ENCODE data around the gene NAP1L3. TPM values are rescaled to one million over a fixed set of nuclear protein-coding genes. Genes with fewer than 3 reads are reported as not detected.

The NAP1L3 gene
- total RNA-seq, 1 donor from 2014 or later: 7.0 TPM

DNA sequence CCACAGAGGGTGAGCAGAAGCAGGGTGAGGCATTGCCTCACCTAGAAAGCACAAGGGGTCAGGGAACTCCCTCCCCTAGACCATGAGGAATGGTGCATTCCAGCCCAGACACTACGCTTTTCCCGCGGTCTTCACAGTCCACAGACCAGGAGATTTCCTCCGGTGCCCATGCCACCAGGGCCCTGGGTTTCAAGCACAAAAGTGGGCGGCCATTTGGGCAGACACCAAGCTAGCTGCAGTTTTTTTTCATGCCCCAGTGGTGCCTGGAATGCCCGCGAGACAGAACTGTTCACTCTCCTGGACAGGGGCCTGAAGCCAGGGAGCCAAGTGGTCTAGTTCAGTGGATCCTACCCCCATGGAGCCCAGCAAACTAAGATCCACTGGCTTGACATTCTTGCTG is 12.8 kb downstream of the NAP1L3 start:
- Histone ChIP-seq H3K9me3 (replicated peaks) (no peaks in the 10 kb centered on the region), H3K4me1 (no peaks in the 10 kb centered on the region), H3K36me3 (no peaks in the 10 kb centered on the region), H3K27me3 (ENCODE audit: low read depth) (no peaks in the 10 kb centered on the region), H3K4me3 (no peak overlapping the region), H3K27ac (replicated peaks) (no peak overlapping the region)
- no peak for DNase-seq
- TF ChIP-seq, protein P1, sequence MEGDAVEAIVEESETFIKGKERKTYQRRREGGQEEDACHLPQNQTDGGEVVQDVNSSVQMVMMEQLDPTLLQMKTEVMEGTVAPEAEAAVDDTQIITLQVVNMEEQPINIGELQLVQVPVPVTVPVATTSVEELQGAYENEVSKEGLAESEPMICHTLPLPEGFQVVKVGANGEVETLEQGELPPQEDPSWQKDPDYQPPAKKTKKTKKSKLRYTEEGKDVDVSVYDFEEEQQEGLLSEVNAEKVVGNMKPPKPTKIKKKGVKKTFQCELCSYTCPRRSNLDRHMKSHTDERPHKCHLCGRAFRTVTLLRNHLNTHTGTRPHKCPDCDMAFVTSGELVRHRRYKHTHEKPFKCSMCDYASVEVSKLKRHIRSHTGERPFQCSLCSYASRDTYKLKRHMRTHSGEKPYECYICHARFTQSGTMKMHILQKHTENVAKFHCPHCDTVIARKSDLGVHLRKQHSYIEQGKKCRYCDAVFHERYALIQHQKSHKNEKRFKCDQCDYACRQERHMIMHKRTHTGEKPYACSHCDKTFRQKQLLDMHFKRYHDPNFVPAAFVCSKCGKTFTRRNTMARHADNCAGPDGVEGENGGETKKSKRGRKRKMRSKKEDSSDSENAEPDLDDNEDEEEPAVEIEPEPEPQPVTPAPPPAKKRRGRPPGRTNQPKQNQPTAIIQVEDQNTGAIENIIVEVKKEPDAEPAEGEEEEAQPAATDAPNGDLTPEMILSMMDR (IDR thresholded peaks at IDR 0.05; ENCODE audit: borderline replicate concordance): no peak
- intact Hi-C loops (cut with micrococcal nuclease): no loop called here

DNA sequence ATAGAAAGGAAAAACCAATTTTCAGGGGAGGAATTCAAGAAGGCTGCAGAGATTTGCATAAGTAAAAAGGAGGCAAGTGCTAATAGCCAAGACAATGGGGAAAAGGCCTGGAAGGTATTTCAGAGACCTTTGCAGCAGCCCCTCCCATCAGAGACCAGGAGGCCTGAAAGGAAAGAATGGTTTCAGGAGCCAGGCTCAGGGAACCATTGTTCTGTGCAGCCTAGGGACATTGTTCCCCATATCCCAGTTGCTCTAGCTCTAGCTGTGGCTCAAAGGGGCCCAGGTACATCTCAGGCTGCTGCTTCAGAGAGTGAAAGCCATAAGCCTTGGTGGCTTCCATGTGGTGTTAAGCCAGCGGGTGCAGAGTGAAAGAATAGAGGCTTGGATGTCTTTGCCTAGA is 24.0 kb downstream of the NAP1L3 start:
- TF ChIP-seq, protein P1 (IDR thresholded peaks at IDR 0.05; ENCODE audit: borderline replicate concordance): no peak
- no peak for DNase-seq
- Histone ChIP-seq H3K36me3 (no peaks in the 10 kb centered on the region), H3K4me1 (no peaks in the 10 kb centered on the region), H3K9me3 (replicated peaks) (peaks cover 5% of the 10 kb centered on the region), H3K4me3 (no peak overlapping the region), H3K27me3 (ENCODE audit: low read depth) (no peaks in the 10 kb centered on the region), H3K27ac (replicated peaks) (no peak overlapping the region)
- intact Hi-C loops (cut with micrococcal nuclease): no loop called here

DNA sequence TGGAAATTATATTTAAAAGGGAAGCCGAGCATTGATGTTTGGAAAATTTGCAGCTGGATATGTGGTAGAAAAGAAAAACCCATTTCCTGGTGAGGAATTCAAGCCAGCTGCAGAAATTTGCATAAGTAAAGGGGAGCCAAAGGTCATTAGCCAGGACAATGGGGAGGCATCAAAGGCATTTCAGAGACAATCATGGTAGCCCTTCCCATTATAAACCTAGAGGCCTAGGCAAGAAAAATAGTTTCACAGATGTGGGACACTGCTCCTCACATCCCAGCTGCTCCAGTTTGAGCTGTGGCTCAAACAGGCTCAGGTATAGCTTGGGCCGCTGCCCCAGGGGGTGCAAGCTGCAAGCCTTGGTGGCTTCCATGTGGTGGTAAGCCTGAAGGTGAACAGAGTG is 35.8 kb downstream of the NAP1L3 start:
- H3K4me1 ChIP-seq: no peaks in the 10 kb centered on the region
- H3K9me3 ChIP-seq (replicated peaks): no peaks in the 10 kb centered on the region
- no peak overlapping the region for H3K27ac ChIP-seq (replicated peaks)
- H3K27me3 ChIP-seq (ENCODE audit: low read depth): no peaks in the 10 kb centered on the region
- no peak for DNase-seq
- intact Hi-C loops (cut with micrococcal nuclease): no loop called here
- no peaks in the 10 kb centered on the region for H3K36me3 ChIP-seq
- no peak overlapping the region for H3K4me3 ChIP-seq
- TF ChIP-seq, protein P1 (IDR thresholded peaks at IDR 0.05; ENCODE audit: borderline replicate concordance): no peak

Other genes starting within 250 kb of the NAP1L3 start
- gene FAM133A, start 628 bp upstream of the NAP1L3 start, total RNA-seq: 0.58 TPM

Data from left ventricle myocardium inferior (tissue), 1 donor.